Transverse colon (tissue), 4 donors: ENCODE data around the gene TNS3. TPM values are rescaled to one million over a fixed set of nuclear protein-coding genes. Genes with fewer than 3 reads are reported as not detected.
A peak's percentile ranks its signal among the peaks of the same experiment; 100 is the strongest.

Source experiments
- DNase-seq: peaks from one replicate; pipeline ENCODE4 v3.0.0-alpha.2; 2019
- H3K27ac ChIP-seq, 4 donors: fragments of 200-600 bp; sonication (generic); 2 replicates each; pipeline ENCODE4 v1.5.1; 2016 to 2018; ENCODE audit warnings: inconsistent platforms in 4 of 4
- H3K27me3 ChIP-seq: fragments of 200-600 bp; sonication (generic); 2 replicates; pipeline ENCODE4 v1.5.1; 2017; ENCODE audit warnings: inconsistent platforms
- H3K36me3 ChIP-seq, 4 donors: fragments of 200-600 bp; sonication (generic); 2 replicates each; pipeline ENCODE4 v1.5.1; 2017 to 2019; ENCODE audit warnings: inconsistent platforms in 4 of 4
- H3K4me1 ChIP-seq, 4 donors: fragments of 200-600 bp; sonication (generic); 2 replicates each; pipeline ENCODE4 v1.5.1; 2017 to 2020; ENCODE audit warnings: inconsistent platforms in 4 of 4
- H3K4me3 ChIP-seq, 4 donors: fragments of 200-600 bp; sonication (generic); 1 replicate in 1 of 4; 2 replicates in 3 of 4; pipeline versions ENCODE4 v1.5.1 to v1.6.1; 2017 to 2019; ENCODE audit warnings: inconsistent platforms in 4 of 4
- H3K9me3 ChIP-seq, 2 donors: fragments of 200-600 bp; sonication (generic); 2 replicates each; pipeline ENCODE4 v1.5.1; 2017 to 2019; ENCODE audit warnings: inconsistent platforms in 2 of 2
- EP300 ChIP-seq: sonication (generic); formaldehyde crosslinking; IDR thresholded peaks from one replicate; pipeline ENCODE4 v1.6.1; 2017; ENCODE audit warnings: antibody characterized with exemption, low read depth
- POLR2A ChIP-seq: fragments of 450-650 bp; IDR thresholded peaks from one replicate; pipeline ENCODE4 v1.6.1; 2016; ENCODE audit warnings: antibody characterized with exemption, mild to moderate bottlenecking, moderate library complexity
- POLR2AphosphoS5 ChIP-seq, 3 donors: sonication (generic); formaldehyde crosslinking; IDR thresholded peaks; one replicate each; pipeline ENCODE4 v1.6.1; 2016; ENCODE audit warnings: antibody characterized with exemption in 3 of 3
- WGBS, 2 donors: methylation state at CpG; one replicate each; pipeline ENCODE4 v1.1.5; 2018; ENCODE audit warnings: low coverage in 1 of 2; 5-methylcytosine and 5-hydroxymethylcytosine counted together
- in situ Hi-C, 4 donors: fragments of 200-750 bp; cut with MboI; loops; one replicate each; pipeline versions ENCODE4 v1.15.0 to v1.15.1; 2017; ENCODE audit warnings: low sequenced_read_pairs in 3 of 4, low pct_ligation_motif_present in 1 of 4, low pct_unique_long_range_greater_than_20kb in 1 of 4
- intact Hi-C: fragments of 100-400 bp; cut with DNase I; formaldehyde crosslinking; loops from one replicate; pipeline ENCODE4 v1.15.1; 2023; ENCODE audit warnings: low total_unique reads
- total RNA-seq, 4 donors: library from RNA; depleted of rRNA; stranded (reverse); fragments of >200 nt; gene quantifications; one replicate each; pipeline ENCODE4 v1.1.0, GENCODE V29; 2016
- TF ChIP-seq, protein P1 (sequence below), 5 experiments: fragments of 200-600 bp in 3 of 5; fragments of 450-650 bp in 2 of 5; sonication (generic) in 3 of 5; IDR thresholded peaks; 1 replicate in 2 of 5; 2 replicates in 3 of 5; pipeline ENCODE4 v1.5.1; 2016 to 2017; ENCODE audit warnings: antibody characterized with exemption in 5 of 5, inconsistent platforms in 3 of 5, mild to moderate bottlenecking in 2 of 5, moderate library complexity in 1 of 5

Gene TNS3
- total RNA-seq, 4 donors from 2014 or later, result 58.5 to 104 (median 72.7) TPM

DNA sequence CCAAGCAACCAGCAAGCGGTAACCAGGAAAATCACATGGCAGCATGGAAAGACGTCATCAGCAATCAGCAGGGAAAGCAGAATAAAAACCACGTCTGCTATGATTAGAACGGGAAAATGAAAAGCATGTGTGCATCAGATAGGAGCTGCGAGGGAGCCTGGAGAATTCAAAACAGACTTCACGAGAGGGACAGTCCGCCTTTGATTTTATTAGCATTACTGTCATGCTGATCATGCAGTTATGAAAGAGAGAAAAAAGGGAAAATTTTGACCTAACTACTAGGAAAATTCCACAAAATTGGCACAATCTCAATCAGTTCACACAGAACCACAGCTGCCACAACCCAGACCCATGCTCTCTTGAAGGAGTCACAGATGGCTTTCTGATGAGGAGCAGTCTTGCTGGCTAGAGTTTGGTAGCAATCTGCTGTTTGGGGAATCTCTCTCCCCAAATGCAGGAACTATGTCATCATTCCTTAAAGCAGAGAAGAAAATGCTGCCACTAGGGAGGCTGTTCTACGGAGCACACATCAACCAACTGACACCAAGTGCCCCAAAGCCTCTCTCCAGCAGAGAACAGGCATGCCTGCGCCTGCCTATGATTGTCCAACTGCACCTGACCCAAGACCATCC is 295.9 kb downstream of the TNS3 start:
- H3K36me3 ChIP-seq, result peaks cover 0 to 12% (median 1%) of the 10 kb centered on the region in 4 donors
- no peak for TF ChIP-seq POLR2AphosphoS5 (IDR thresholded peaks at IDR 0.05)
- TF ChIP-seq, protein P1, sequence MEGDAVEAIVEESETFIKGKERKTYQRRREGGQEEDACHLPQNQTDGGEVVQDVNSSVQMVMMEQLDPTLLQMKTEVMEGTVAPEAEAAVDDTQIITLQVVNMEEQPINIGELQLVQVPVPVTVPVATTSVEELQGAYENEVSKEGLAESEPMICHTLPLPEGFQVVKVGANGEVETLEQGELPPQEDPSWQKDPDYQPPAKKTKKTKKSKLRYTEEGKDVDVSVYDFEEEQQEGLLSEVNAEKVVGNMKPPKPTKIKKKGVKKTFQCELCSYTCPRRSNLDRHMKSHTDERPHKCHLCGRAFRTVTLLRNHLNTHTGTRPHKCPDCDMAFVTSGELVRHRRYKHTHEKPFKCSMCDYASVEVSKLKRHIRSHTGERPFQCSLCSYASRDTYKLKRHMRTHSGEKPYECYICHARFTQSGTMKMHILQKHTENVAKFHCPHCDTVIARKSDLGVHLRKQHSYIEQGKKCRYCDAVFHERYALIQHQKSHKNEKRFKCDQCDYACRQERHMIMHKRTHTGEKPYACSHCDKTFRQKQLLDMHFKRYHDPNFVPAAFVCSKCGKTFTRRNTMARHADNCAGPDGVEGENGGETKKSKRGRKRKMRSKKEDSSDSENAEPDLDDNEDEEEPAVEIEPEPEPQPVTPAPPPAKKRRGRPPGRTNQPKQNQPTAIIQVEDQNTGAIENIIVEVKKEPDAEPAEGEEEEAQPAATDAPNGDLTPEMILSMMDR (IDR thresholded peaks at IDR 0.05), result no peak
- no peak for TF ChIP-seq EP300
- TF ChIP-seq POLR2A, result no peak
- H3K27me3 ChIP-seq, result no peaks in the 10 kb centered on the region
- WGBS, 2 donors, result 76 to 91% methylated on average over 7 to 9 of the region's 9 CpGs
- no peaks in the 10 kb centered on the region for H3K9me3 ChIP-seq
- H3K27ac ChIP-seq, result peak overlapping the region in 1 of 4 donors; percentile 21
- DNase-seq, result no peak
- peaks cover 0 to 19% (median 8%) of the 10 kb centered on the region in 4 donors for H3K4me1 ChIP-seq
- no peak overlapping the region for H3K4me3 ChIP-seq
- intact Hi-C loops (no loop called here), in situ Hi-C loops (loop anchor here in 1 of 4 donors (25.0 kb wide), 1 partner anchor 526 kb away; no protein-coding TSS in a partner anchor)

DNA sequence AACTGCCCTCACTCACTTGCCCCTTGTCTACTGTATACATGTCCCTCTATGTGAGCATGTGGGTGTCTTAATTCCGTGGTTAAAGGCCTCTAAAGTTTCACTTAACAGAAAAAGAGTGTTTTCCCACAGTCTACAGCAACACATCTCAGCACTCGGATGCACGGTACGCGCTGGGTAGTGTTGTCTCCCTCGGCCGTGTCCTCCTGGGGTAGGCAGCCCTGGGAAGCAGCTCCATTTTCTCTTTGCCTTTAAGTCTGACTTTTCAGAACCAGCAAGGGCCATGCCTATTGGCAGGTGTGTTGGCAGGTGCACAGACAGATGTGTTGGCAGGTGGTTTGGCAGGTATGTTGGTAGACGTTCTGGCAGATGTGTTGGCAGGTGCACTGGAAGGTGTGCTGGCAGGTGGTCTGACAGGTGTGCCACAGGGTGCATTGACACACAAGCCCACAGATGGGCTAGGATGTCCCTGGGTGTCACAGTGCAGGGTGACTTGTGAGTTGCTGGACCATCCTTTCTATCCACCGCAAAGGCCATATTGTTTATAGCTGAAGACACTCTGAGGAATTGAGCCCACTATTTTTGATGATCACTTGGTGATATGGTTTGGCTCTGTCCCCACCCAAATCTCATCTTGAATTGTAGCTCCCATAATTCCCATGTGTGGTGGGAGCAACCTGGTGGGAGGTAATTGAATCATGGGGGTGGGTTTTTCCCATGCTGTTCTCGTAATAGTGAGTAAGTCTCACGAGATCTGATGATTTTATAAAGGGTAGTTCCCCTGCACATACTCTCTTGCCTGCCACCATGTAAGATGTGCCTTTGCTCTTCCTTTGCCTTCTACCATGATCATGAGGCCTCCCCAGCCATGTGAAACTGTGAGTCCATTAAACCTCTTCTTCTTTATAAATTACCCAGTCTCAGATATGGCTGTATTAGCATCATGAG is 296.9 kb downstream of the TNS3 start:
- Histone ChIP-seq H3K4me3 (no peak overlapping the region), H3K27me3 (no peaks in the 10 kb centered on the region), H3K4me1 (peaks cover 0 to 18% (median 8%) of the 10 kb centered on the region in 4 donors), H3K9me3 (no peaks in the 10 kb centered on the region), H3K36me3 (peaks cover 0 to 15% (median 1%) of the 10 kb centered on the region in 4 donors), H3K27ac (peak overlapping the region; percentile 48 to 67 (median 58))
- TF ChIP-seq EP300, result no peak
- TF ChIP-seq POLR2A, result no peak
- TF ChIP-seq, protein P1 (IDR thresholded peaks at IDR 0.05), result no peak
- TF ChIP-seq POLR2AphosphoS5 (IDR thresholded peaks at IDR 0.05), result no peak
- in situ Hi-C loops (loop anchor here in 1 of 4 donors (25.0 kb wide), 1 partner anchor 527 kb away; no protein-coding TSS in a partner anchor), intact Hi-C loops (no loop called here)
- no peak for DNase-seq
- 80 to 89% methylated on average over 1 to 11 of the region's 11 CpGs for WGBS, 2 donors

DNA sequence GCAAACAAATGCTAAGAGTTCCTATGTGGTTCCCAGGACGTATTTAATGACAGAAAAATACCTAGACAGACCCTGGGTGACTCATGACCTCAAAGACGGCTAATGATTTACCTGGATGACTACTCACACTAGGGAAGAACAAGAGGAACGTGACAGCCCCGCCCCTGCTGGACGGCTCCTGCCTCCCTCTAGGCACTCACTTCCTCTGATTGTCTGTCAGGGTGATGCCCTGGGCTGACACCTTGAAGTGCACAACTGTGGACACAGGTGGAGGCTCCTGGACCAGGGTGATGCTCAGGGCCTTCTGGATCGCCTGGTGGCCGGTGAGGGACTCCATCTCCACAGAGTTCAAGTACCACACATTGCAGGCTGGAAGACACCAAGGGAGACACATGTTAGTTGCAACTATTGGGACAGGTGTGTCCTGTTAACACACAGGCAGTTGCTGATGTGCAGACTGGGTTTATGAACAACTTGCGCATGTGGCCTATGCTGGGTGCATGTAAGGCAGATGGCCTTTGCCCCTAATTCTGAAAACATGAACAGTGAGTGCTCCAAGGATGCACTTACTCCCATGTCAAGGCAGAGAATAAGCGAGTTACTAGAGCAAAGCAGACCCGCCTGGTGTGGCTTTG is 298.3 kb downstream of the TNS3 start:
- no peak for TF ChIP-seq EP300
- peak in 2 of 3 donors; percentile 8 to 24 for TF ChIP-seq POLR2AphosphoS5 (IDR thresholded peaks at IDR 0.05)
- TF ChIP-seq POLR2A, result no peak
- TF ChIP-seq, protein P1 (IDR thresholded peaks at IDR 0.05), result peak in 2 of 5 experiments; percentile 15 to 37
- intact Hi-C loops (no loop called here), in situ Hi-C loops (loop anchor here in 1 of 4 donors (25.0 kb wide), 1 partner anchor 529 kb away; no protein-coding TSS in a partner anchor)
- H3K27ac ChIP-seq, result peak overlapping the region; percentile 48 to 67 (median 58)
- H3K9me3 ChIP-seq, result no peaks in the 10 kb centered on the region
- H3K27me3 ChIP-seq, result no peaks in the 10 kb centered on the region
- DNase-seq, result peak; percentile 85
- H3K4me3 ChIP-seq, result no peak overlapping the region
- WGBS, 2 donors, result 50 to 67% methylated on average over 3 to 10 of the region's 10 CpGs
- H3K36me3 ChIP-seq, result peaks cover 0 to 15% (median 3%) of the 10 kb centered on the region in 4 donors
- peaks cover 0 to 18% (median 8%) of the 10 kb centered on the region in 4 donors for H3K4me1 ChIP-seq
